NT2/D1 (cell line): Measurements from ENCODE around the gene ZBTB44.
"Not testable (repeated sequence)": the region's sequence is repeated elsewhere in the genome, so short reads cannot be mapped to it uniquely, and the experiment has no call there.

Experiments used
- DNase-seq: peaks from one replicate; pipeline ENCODE4 v3.0.0-alpha.2; 2011; ENCODE audit warnings: low read depth, low spot score
- H3K27me3 ChIP-seq: 2 replicates; pipeline ENCODE4 v1.6.0; 2011; ENCODE audit warnings: mild to moderate bottlenecking; ENCODE audit not compliant: insufficient read length, insufficient read depth
- H3K36me3 ChIP-seq: 2 replicates; pipeline ENCODE4 v1.6.1; 2011; ENCODE audit warnings: mild to moderate bottlenecking, low read length, mixed read lengths; ENCODE audit not compliant: insufficient read depth, insufficient read length
- H3K4me1 ChIP-seq: 2 replicates; pipeline ENCODE4 v1.5.1; 2011; ENCODE audit not compliant: insufficient read depth, insufficient read length
- H3K4me3 ChIP-seq: 2 replicates; pipeline ENCODE4 v1.5.1; 2011; ENCODE audit warnings: low read depth; ENCODE audit not compliant: insufficient read length
- H3K9ac ChIP-seq: 2 replicates; pipeline ENCODE4 v1.6.0; 2011; ENCODE audit warnings: low read depth; ENCODE audit not compliant: insufficient read length
- H3K9me3 ChIP-seq: 2 replicates; pipeline ENCODE4 v1.5.1; 2011; ENCODE audit warnings: mild to moderate bottlenecking, low read length; ENCODE audit not compliant: insufficient read depth
- SUZ12 ChIP-seq: IDR thresholded peaks from 2 replicates; pipeline ENCODE4 v1.6.1; 2011; ENCODE audit not compliant: insufficient read length, insufficient read depth; ENCODE audit errors: extremely low read depth
- YY1 ChIP-seq: IDR thresholded peaks from 2 replicates; pipeline ENCODE4 v1.6.1; 2011; ENCODE audit not compliant: insufficient read length, insufficient read depth
- ZNF274 ChIP-seq: IDR thresholded peaks from 2 replicates; pipeline ENCODE4 v1.6.1; 2011; ENCODE audit warnings: mild to moderate bottlenecking, low read depth, low read length

Gene ZBTB44

GRCh38 chr11:130199792-130200191, 114.9 kb downstream of the ZBTB44 start:
- Histone ChIP-seq H3K9ac (no peak overlapping the region), H3K4me1 (peaks cover 2% of the 10 kb centered on the region), H3K36me3 (no peaks in the 10 kb centered on the region), H3K9me3 (no peaks in the 10 kb centered on the region; the same call in 1 of the 2 replicates), H3K4me3 (no peak overlapping the region), H3K27me3 (no peaks in the 10 kb centered on the region)
- TF ChIP-seq SUZ12 (no peak), ZNF274 (no peak), YY1 (no peak)
- DNase-seq: no peak

- TF ChIP-seq SUZ12 (no peak), ZNF274 (no peak), YY1 (no peak)
- H3K9me3 ChIP-seq: no peaks in the 10 kb centered on the region; the same call in 1 of the 2 replicates
- peaks cover 2% of the 10 kb centered on the region for H3K4me1 ChIP-seq
- DNase-seq: no peak
- H3K36me3 ChIP-seq: no peaks in the 10 kb centered on the region
- no peak overlapping the region for H3K4me3 ChIP-seq
- H3K9ac ChIP-seq: no peak overlapping the region
- H3K27me3 ChIP-seq: no peaks in the 10 kb centered on the region
These were observed 115.8 kb downstream of the ZBTB44 start for GRCh38 chr11:130198964-130199363.

- Histone ChIP-seq H3K4me1 (peaks cover 2% of the 10 kb centered on the region), H3K9me3 (no peaks in the 10 kb centered on the region; the same call in 1 of the 2 replicates), H3K4me3 (no peak overlapping the region), H3K36me3 (no peaks in the 10 kb centered on the region), H3K27me3 (no peaks in the 10 kb centered on the region), H3K9ac (no peak overlapping the region)
- no peak for TF ChIP-seq YY1
- TF ChIP-seq ZNF274: no peak
- TF ChIP-seq SUZ12: no peak
- DNase-seq: no peak
These were observed 116.4 kb downstream of the ZBTB44 start for GRCh38 chr11:130198292-130198691.

- no peaks in the 10 kb centered on the region for H3K27me3 ChIP-seq
- H3K4me3 ChIP-seq: no peak overlapping the region
- TF ChIP-seq SUZ12 (no peak), ZNF274 (no peak), YY1 (no peak)
- H3K9ac ChIP-seq: no peak overlapping the region
- peaks cover 2% of the 10 kb centered on the region for H3K4me1 ChIP-seq
- no peak for DNase-seq
- no peaks in the 10 kb centered on the region for H3K36me3 ChIP-seq
- H3K9me3 ChIP-seq: no peaks in the 10 kb centered on the region; the same call in 1 of the 2 replicates
These were observed 117.2 kb downstream of the ZBTB44 start for GRCh38 chr11:130197386-130198035.

- H3K4me3 ChIP-seq: no peak overlapping the region
- TF ChIP-seq SUZ12: no peak
- no peak for TF ChIP-seq YY1
- TF ChIP-seq ZNF274: no peak
These were observed 120.3 kb downstream of the ZBTB44 start for GRCh38 chr11:130194241-130195023.

GRCh38 chr11:130193551-130193950, 121.2 kb downstream of the ZBTB44 start:
- H3K36me3 ChIP-seq, H3K27me3 ChIP-seq, H3K9ac ChIP-seq, H3K4me1 ChIP-seq, H3K9me3 ChIP-seq, H3K4me3 ChIP-seq, DNase-seq: not testable (repeated sequence)

More at GRCh38 chr11:130194241-130195023, 120.3 kb downstream of the ZBTB44 start:
- H3K4me1 ChIP-seq: peaks cover 2% of the 10 kb centered on the region
- H3K27me3 ChIP-seq: no peaks in the 10 kb centered on the region
- no peak for DNase-seq
- H3K36me3 ChIP-seq: no peaks in the 10 kb centered on the region
- H3K9me3 ChIP-seq: no peaks in the 10 kb centered on the region
- no peak overlapping the region for H3K9ac ChIP-seq

- no peak overlapping the region for H3K4me3 ChIP-seq
- no peak overlapping the region for H3K9ac ChIP-seq
- no peaks in the 10 kb centered on the region for H3K36me3 ChIP-seq
- no peaks in the 10 kb centered on the region for H3K9me3 ChIP-seq
- DNase-seq: no peak
- TF ChIP-seq SUZ12 (no peak), ZNF274 (no peak), YY1 (no peak)
- H3K27me3 ChIP-seq: no peaks in the 10 kb centered on the region
- H3K4me1 ChIP-seq: no peaks in the 10 kb centered on the region
These were observed 121.9 kb downstream of the ZBTB44 start for GRCh38 chr11:130192845-130193267.
